MCF 10A (cell line): ENCODE measurements around the gene FAM219A. TPM values are rescaled to one million over a fixed set of nuclear protein-coding genes. Genes with fewer than 3 reads are reported as not detected.
"Not testable (repeated sequence)": the region's sequence is repeated elsewhere in the genome, so short reads cannot be mapped to it uniquely, and the experiment has no call there.

ENCODE experiments used
- BruUV-seq: library from RNA; stranded (reverse); fragments of 400-500 nt; replicated peaks from 2 replicates; lab custom pipeline; 2021; lab: Mats Ljungman, UMichigan
- CTCF ChIA-PET: fragments of 300-600 bp; sonication (Branson Sonifier 250); formaldehyde crosslinking; extraction: SDS; loops from one replicate; lab custom pipeline; 2021; ENCODE audit warnings: antibody characterized with exemption, inconsistent platforms; lab: Yijun Ruan, JAX
- POLR2A ChIA-PET: fragments of 300-600, 350-650 bp; sonication (Branson Sonifier 250); formaldehyde crosslinking; extraction: SDS; loops from one replicate; lab custom pipeline; 2020; ENCODE audit warnings: antibody characterized with exemption, inconsistent platforms; lab: Yijun Ruan, JAX
- DNase-seq: peaks from one replicate; pipeline ENCODE4 v3.0.0-alpha.2; 2018; ENCODE audit not compliant: unreplicated experiment
- H3K27ac Mint-ChIP-seq: one replicate; pipeline ENCODE4 v1.8.0; 2022; ENCODE audit warnings: mild to moderate bottlenecking, low read depth, mixed read lengths; ENCODE audit not compliant: unreplicated experiment
- H3K27me3 Mint-ChIP-seq: one replicate; pipeline ENCODE4 v1.8.0; 2022; ENCODE audit warnings: mixed read lengths; ENCODE audit not compliant: insufficient read depth, unreplicated experiment
- H3K36me3 Mint-ChIP-seq: one replicate; pipeline ENCODE4 v1.8.0; 2022; ENCODE audit warnings: mild to moderate bottlenecking, moderate library complexity, mixed read lengths; ENCODE audit not compliant: insufficient read depth, unreplicated experiment
- H3K4me1 Mint-ChIP-seq: one replicate; pipeline ENCODE4 v1.8.0; 2022; ENCODE audit warnings: mixed read lengths; ENCODE audit not compliant: insufficient read depth, unreplicated experiment
- H3K4me3 Mint-ChIP-seq: one replicate; pipeline ENCODE4 v1.8.0; 2022; ENCODE audit warnings: mild to moderate bottlenecking, moderate library complexity, mixed read lengths; ENCODE audit not compliant: unreplicated experiment
- H3K9me3 Mint-ChIP-seq: one replicate; pipeline ENCODE4 v1.8.0; 2022; ENCODE audit warnings: mixed read lengths; ENCODE audit not compliant: unreplicated experiment
- CTCF ChIP-seq: fragments of 200-600 bp; IDR thresholded peaks from one replicate; pipeline ENCODE4 v1.8.0; 2022; ENCODE audit warnings: antibody characterized with exemption, mild to moderate bottlenecking; ENCODE audit not compliant: unreplicated experiment
- intact Hi-C: fragments of 100-400 bp; cut with micrococcal nuclease; formaldehyde crosslinking; loops from 2 replicates; pipeline ENCODE4 v1.14.1; 2022
- total RNA-seq: library from RNA; stranded (reverse); gene quantifications from 2 replicates; pipeline ENCODE4 v1.2.3, GENCODE V29; 2022

Gene FAM219A
- total RNA-seq, 1 experiment from 2014 or later = 19.3 TPM

- Mint-ChIP-seq H3K27me3 (no peaks in the 10 kb centered on the region), H3K36me3 (no peaks in the 10 kb centered on the region)
Measured at GRCh38 chr9:34366365-34366764, 92.0 kb downstream of the FAM219A start.

GRCh38 chr9:34365282-34365681 is 93.1 kb downstream of the FAM219A start:
- ChIA-PET CTCF (interaction anchor here (0.8 to 0.9 kb wide), 2 partner anchors 13 to 38 kb away, joined by 3 to 4 read pairs; no protein-coding TSS in a partner anchor), POLR2A (interaction anchor here (0.8 to 1.3 kb wide), 2 partner anchors 10 to 12 kb away, joined by 3 read pairs; no protein-coding TSS in a partner anchor)
- DNase-seq = no peak
- H3K36me3 Mint-ChIP-seq = no peaks in the 10 kb centered on the region
- H3K9me3 Mint-ChIP-seq = no peaks in the 10 kb centered on the region
- no peaks in the 10 kb centered on the region for H3K4me1 Mint-ChIP-seq
- no peaks in the 10 kb centered on the region for H3K27me3 Mint-ChIP-seq
- no peak for TF ChIP-seq CTCF
- intact Hi-C loops = no loop called here
- BruUV-seq = no TSS peak
- H3K27ac Mint-ChIP-seq = no peak overlapping the region
- no peak overlapping the region for H3K4me3 Mint-ChIP-seq

More at GRCh38 chr9:34366365-34366764, 92.0 kb downstream of the FAM219A start:
- Mint-ChIP-seq H3K27ac (no peak overlapping the region), H3K4me3 (no peak overlapping the region), H3K9me3 (no peaks in the 10 kb centered on the region), H3K4me1 (no peaks in the 10 kb centered on the region)
- DNase-seq = no peak
- ChIA-PET POLR2A (no interaction called here), CTCF (interaction anchor here (0.6 to 1.1 kb wide), 2 partner anchors 29 to 34 kb away, joined by 3 to 4 read pairs; no protein-coding TSS in a partner anchor)
- intact Hi-C loops = no loop called here
- no TSS peak for BruUV-seq
- TF ChIP-seq CTCF = no peak

DNA sequence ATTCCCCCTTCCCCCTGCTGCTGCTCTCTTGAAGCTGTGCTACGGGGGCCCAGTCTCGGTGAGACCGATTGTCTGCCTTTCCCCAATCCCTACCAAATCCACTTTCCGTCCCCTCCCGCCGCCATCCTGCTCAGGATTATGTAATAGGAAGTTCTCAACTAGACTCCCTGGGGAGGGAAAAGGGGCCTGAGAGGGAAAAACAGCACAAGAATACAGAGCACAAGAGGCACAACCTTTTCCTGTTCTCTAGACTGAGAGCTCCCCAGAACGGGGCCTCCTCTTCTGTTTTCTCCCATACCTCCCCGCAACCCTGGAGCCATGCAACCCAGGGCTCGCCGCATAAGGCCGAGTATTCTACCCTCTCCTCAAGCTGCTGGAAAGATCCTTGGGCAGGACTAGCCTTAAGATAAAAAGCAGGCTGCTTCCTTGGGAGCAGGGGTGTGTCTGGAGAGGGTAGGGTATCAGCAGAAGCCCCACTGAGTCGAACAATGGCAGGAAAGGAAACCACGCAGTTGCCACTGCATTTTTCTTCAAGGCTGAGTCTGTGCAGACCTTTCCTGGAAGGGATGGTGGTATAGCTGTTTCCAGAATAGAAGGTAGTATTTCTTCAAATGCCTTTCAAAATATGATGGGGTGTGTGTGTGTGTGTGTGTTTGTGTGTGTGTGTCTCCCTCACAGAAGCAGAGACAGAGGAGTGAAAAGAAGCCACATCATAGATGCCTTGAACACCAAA is 94.6 kb downstream of the FAM219A start:
- DNase-seq = no peak
- no TSS peak for BruUV-seq
- H3K4me3 Mint-ChIP-seq = no peak overlapping the region
- H3K27ac Mint-ChIP-seq = no peak overlapping the region
- CTCF ChIA-PET = interaction anchor here (1.1 to 1.4 kb wide), 2 partner anchors 11 to 12 kb away, joined by 5 to 8 read pairs; no protein-coding TSS in a partner anchor
- POLR2A ChIA-PET = no interaction called here
- no peaks in the 10 kb centered on the region for H3K36me3 Mint-ChIP-seq
- intact Hi-C loops = no loop called here
- H3K4me1 Mint-ChIP-seq = no peaks in the 10 kb centered on the region
- no peak for TF ChIP-seq CTCF
- H3K27me3 Mint-ChIP-seq = no peaks in the 10 kb centered on the region
- no peaks in the 10 kb centered on the region for H3K9me3 Mint-ChIP-seq

GRCh38 chr9:34362614-34363214 is 95.7 kb downstream of the FAM219A start:
- BruUV-seq = no TSS peak
- POLR2A ChIA-PET = no interaction called here
- intact Hi-C loops = no loop called here
- Mint-ChIP-seq H3K36me3 (no peaks in the 10 kb centered on the region), H3K27ac (no peak overlapping the region), H3K27me3 (no peaks in the 10 kb centered on the region), H3K4me3 (no peak overlapping the region), H3K9me3 (peaks cover 7% of the 10 kb centered on the region), H3K4me1 (no peaks in the 10 kb centered on the region)
- TF ChIP-seq CTCF = no peak
- CTCF ChIA-PET = no interaction called here
- no peak for DNase-seq

- H3K27me3 Mint-ChIP-seq, DNase-seq, H3K4me1 Mint-ChIP-seq, intact Hi-C loops, H3K36me3 Mint-ChIP-seq, H3K27ac Mint-ChIP-seq, H3K9me3 Mint-ChIP-seq, BruUV-seq, H3K4me3 Mint-ChIP-seq, POLR2A ChIA-PET: not testable (repeated sequence)
- CTCF ChIA-PET = interaction anchor here (0.6 to 2.1 kb wide), 3 partner anchors 11 to 360 kb away, joined by 3 to 8 read pairs (median 6); no protein-coding TSS in a partner anchor
Measured at GRCh38 chr9:34352957-34353356, 105.4 kb downstream of the FAM219A start.

GRCh38 chr9:34352122-34352652 is 106.2 kb downstream of the FAM219A start:
- H3K9me3 Mint-ChIP-seq, H3K4me1 Mint-ChIP-seq, H3K4me3 Mint-ChIP-seq, H3K27ac Mint-ChIP-seq, H3K27me3 Mint-ChIP-seq, POLR2A ChIA-PET, H3K36me3 Mint-ChIP-seq, BruUV-seq, intact Hi-C loops, DNase-seq: not testable (repeated sequence)
- CTCF ChIA-PET = interaction anchor here (1.4 to 2.1 kb wide), 3 partner anchors 12 to 52 kb away, joined by 6 to 8 read pairs (median 6); no protein-coding TSS in a partner anchor
